Measurements from ENCODE around the gene CRPPA.

Gene CRPPA

GRCh38 chr7:16422103-16422435 lies 731 bp upstream of the CRPPA start:
- H4K20me1 ChIP-seq (ENCODE audit: insufficient read depth, low read length, poor library complexity, severe bottlenecking) = no peaks in the 10 kb centered on the region
- no peaks in the 10 kb centered on the region for H3K9me2 ChIP-seq (replicated peaks; ENCODE audit: low read depth, low read length)
- 0 out of 2 replicates have a peak, but pooled peaks cover 2% of the 10 kb centered on the region for H3K9me3 ChIP-seq (ENCODE audit: insufficient read depth, low read depth, low read length)
- H3F3A ChIP-seq (ENCODE audit: low read depth) = no peaks in the 10 kb centered on the region
- H3K4me2 ChIP-seq (ENCODE audit: low read depth, low read length, poor library complexity, severe bottlenecking) = peak overlapping the region; percentile 61
- TF ChIP-seq CTCF (conservative IDR thresholded peaks at IDR 0.05; ENCODE audit: low read length) (no peak), EZH2phosphoT487 (IDR thresholded peaks at IDR 0.05; ENCODE audit: borderline replicate concordance) (no peak)
- no peaks in the 10 kb centered on the region for H3K79me2 ChIP-seq (ENCODE audit: insufficient read depth, low read length)
- peaks cover 3% of the 10 kb centered on the region for H3K4me1 ChIP-seq (ENCODE audit: insufficient read depth, low read length, poor library complexity, severe bottlenecking)
- no peaks in the 10 kb centered on the region for H3K36me3 ChIP-seq (ENCODE audit: insufficient read depth, low read length)
- no peak overlapping the region for H2AFZ ChIP-seq (ENCODE audit: low read length)
- H3K4me3 ChIP-seq (ENCODE audit: low read length, poor library complexity, severe bottlenecking) = no peak overlapping the region
- no peak overlapping the region for H3K9ac ChIP-seq (ENCODE audit: low read depth, low read length, poor library complexity, severe bottlenecking)
- H3K27me3 ChIP-seq (ENCODE audit: insufficient read depth, low read length, poor library complexity, severe bottlenecking) = no peaks in the 10 kb centered on the region

- H3K9me3 ChIP-seq (ENCODE audit: insufficient read depth, low read depth, low read length) = 0 out of 2 replicates have a peak, but pooled peaks cover 2% of the 10 kb centered on the region
- no peaks in the 10 kb centered on the region for H3K27me3 ChIP-seq (ENCODE audit: insufficient read depth, low read length, poor library complexity, severe bottlenecking)
- H3K4me1 ChIP-seq (ENCODE audit: insufficient read depth, low read length, poor library complexity, severe bottlenecking) = peaks cover 10% of the 10 kb centered on the region
- H4K20me1 ChIP-seq (ENCODE audit: insufficient read depth, low read length, poor library complexity, severe bottlenecking) = no peaks in the 10 kb centered on the region
- H3F3A ChIP-seq (ENCODE audit: low read depth) = no peaks in the 10 kb centered on the region
- peak overlapping the region; percentile 85 for H3K9ac ChIP-seq (ENCODE audit: low read depth, low read length, poor library complexity, severe bottlenecking)
- H3K4me2 ChIP-seq (ENCODE audit: low read depth, low read length, poor library complexity, severe bottlenecking) = peak overlapping the region; percentile 61
- H3K36me3 ChIP-seq (ENCODE audit: insufficient read depth, low read length) = no peaks in the 10 kb centered on the region
- peak; percentile 25; the same call in 1 of the 2 replicates for TF ChIP-seq CTCF (conservative IDR thresholded peaks at IDR 0.05; ENCODE audit: low read length)
- TF ChIP-seq EZH2phosphoT487 (IDR thresholded peaks at IDR 0.05; ENCODE audit: borderline replicate concordance) = no peak
- H3K79me2 ChIP-seq (ENCODE audit: insufficient read depth, low read length) = no peaks in the 10 kb centered on the region
- H2AFZ ChIP-seq (ENCODE audit: low read length) = peak overlapping the region; percentile 83
- H3K9me2 ChIP-seq (replicated peaks; ENCODE audit: low read depth, low read length) = no peaks in the 10 kb centered on the region
- H3K4me3 ChIP-seq (ENCODE audit: low read length, poor library complexity, severe bottlenecking) = peak overlapping the region; percentile 76
Measured at GRCh38 chr7:16420649-16421332, 547 bp downstream of the CRPPA start.

GRCh38 chr7:16420329-16420648 lies 1.0 kb downstream of the CRPPA start:
- H3K4me1 ChIP-seq (ENCODE audit: insufficient read depth, low read length, poor library complexity, severe bottlenecking) = peaks cover 10% of the 10 kb centered on the region
- no peaks in the 10 kb centered on the region for H3K36me3 ChIP-seq (ENCODE audit: insufficient read depth, low read length)
- H3K9me2 ChIP-seq (replicated peaks; ENCODE audit: low read depth, low read length) = no peaks in the 10 kb centered on the region
- peak overlapping the region; percentile 61 for H3K4me2 ChIP-seq (ENCODE audit: low read depth, low read length, poor library complexity, severe bottlenecking)
- H3K79me2 ChIP-seq (ENCODE audit: insufficient read depth, low read length) = no peaks in the 10 kb centered on the region
- H3F3A ChIP-seq (ENCODE audit: low read depth) = no peaks in the 10 kb centered on the region
- H3K9ac ChIP-seq (ENCODE audit: low read depth, low read length, poor library complexity, severe bottlenecking) = peak overlapping the region; percentile 85
- no peaks in the 10 kb centered on the region for H3K27me3 ChIP-seq (ENCODE audit: insufficient read depth, low read length, poor library complexity, severe bottlenecking)
- H2AFZ ChIP-seq (ENCODE audit: low read length) = peak overlapping the region; percentile 83
- 0 out of 2 replicates have a peak, but pooled peaks cover 2% of the 10 kb centered on the region for H3K9me3 ChIP-seq (ENCODE audit: insufficient read depth, low read depth, low read length)
- H3K4me3 ChIP-seq (ENCODE audit: low read length, poor library complexity, severe bottlenecking) = peak overlapping the region; percentile 76
- H4K20me1 ChIP-seq (ENCODE audit: insufficient read depth, low read length, poor library complexity, severe bottlenecking) = no peaks in the 10 kb centered on the region
- TF ChIP-seq EZH2phosphoT487 (IDR thresholded peaks at IDR 0.05; ENCODE audit: borderline replicate concordance) (no peak), CTCF (conservative IDR thresholded peaks at IDR 0.05; ENCODE audit: low read length) (no peak)
